ENCODE results near the gene MARK3. TPM values are rescaled to one million over a fixed set of nuclear protein-coding genes. Genes with fewer than 3 reads are reported as not detected.
A peak's percentile ranks its signal among the peaks of the same experiment; 100 is the strongest.

The MARK3 gene
- total and polyA plus RNA-seq, 10 of the 15 experiments (the other 5 are each of a cell fraction or from before 2014, with no cell fraction given) = 10.7 to 75.1 (median 41.4) TPM

DNA sequence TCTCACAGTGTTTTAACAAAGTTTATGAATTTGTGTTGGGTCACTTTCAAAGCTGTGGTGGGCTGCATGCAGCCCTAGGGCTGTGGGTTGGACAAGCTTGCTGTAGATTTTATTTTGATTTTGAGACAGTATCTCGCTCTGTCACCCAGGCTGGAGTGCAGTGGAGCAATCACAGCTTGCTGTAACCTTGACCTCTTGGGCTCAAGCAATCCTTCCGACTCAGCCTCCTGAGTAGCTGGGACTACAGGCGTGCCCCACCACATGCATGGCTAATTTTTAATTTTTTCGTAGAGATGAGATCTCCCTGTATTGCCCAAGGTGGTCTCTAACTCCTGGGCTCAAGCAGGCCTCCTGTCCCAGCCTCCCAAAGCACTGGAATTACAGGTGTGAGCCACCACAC lies 5.4 kb downstream of the MARK3 start:
- ChIA-PET SMC1A (ENCODE audit: uncharacterized antibody, unreplicated experiment) (interaction anchor here (0.7 to 4.3 kb wide), 16 partner anchors 10 to 696 kb away, joined by 3 to 22 read pairs (median 4); no protein-coding TSS in a partner anchor), RAD21 (ENCODE audit: unreplicated experiment) (interaction anchor here (0.7 to 2.5 kb wide), 9 partner anchors 25 to 285 kb away, joined by 3 to 12 read pairs (median 4); partner anchors contain the start of gene EIF5), POLR2A (interaction anchor here (0.5 to 1.4 kb wide), 5 partner anchors 17 to 112 kb away, joined by 3 to 7 read pairs (median 4); partner anchors contain the start of gene EIF5), CTCF (interaction anchor here (0.5 to 6.0 kb wide), 29 partner anchors 11 to 664 kb away, joined by 3 to 99 read pairs (median 5); partner anchors contain the start of gene EIF5)
- DNase-seq (ENCODE audit: low read depth, low spot score) = no peak
- Histone ChIP-seq H4K20me1 (ENCODE audit: control insufficient read depth, insufficient read depth) (peaks cover 2% of the 10 kb centered on the region), H2AFZ (ENCODE audit: control insufficient read depth, low read depth, low read length) (no peak overlapping the region), H3K4me2 (ENCODE audit: control insufficient read depth, insufficient read depth) (no peak overlapping the region), H3K79me2 (ENCODE audit: control insufficient read depth, insufficient read depth, low read length) (peaks cover 89% of the 10 kb centered on the region), H3K27me3 (replicated peaks in 1 of 2; ENCODE audit: control insufficient read depth in 2 of 2, insufficient read depth in 2 of 2, low read length in 1 of 2) (no peaks in the 10 kb centered on the region), H3K9me3 (replicated peaks; ENCODE audit: control insufficient read depth, insufficient read depth, low read length) (no peaks in the 10 kb centered on the region), H3K4me3 (no peak overlapping the region), H3K36me3 (ENCODE audit: control insufficient read depth in 2 of 2, insufficient read depth in 2 of 2, low read length in 1 of 2) (no peaks in the 10 kb centered on the region), H3K9ac (ENCODE audit: control insufficient read depth, insufficient read depth, low read length) (no peak overlapping the region), H3K27ac (ENCODE audit: control insufficient read depth, insufficient read depth) (no peak overlapping the region), H3K4me1 (ENCODE audit: control insufficient read depth, insufficient read depth, low read length) (peaks cover 18% of the 10 kb centered on the region)
- TF ChIP-seq BMI1 (IDR thresholded peaks at IDR 0.05; ENCODE audit: borderline replicate concordance) (no peak), ZNF687 (IDR thresholded peaks at IDR 0.05) (no peak), TCF3 (IDR thresholded peaks at IDR 0.05; ENCODE audit: borderline replicate concordance, insufficient read depth, low read depth, low read length) (no peak), EGR1 (IDR thresholded peaks at IDR 0.05; ENCODE audit: borderline replicate concordance in 1 of 2, low read depth in 2 of 2, low read length in 2 of 2) (no peak), SIX5 (IDR thresholded peaks at IDR 0.05; ENCODE audit: low read depth, low read length, severe bottlenecking) (no peak), ZNF622 (IDR thresholded peaks at IDR 0.05) (no peak)
- TF ChIP-seq, protein P1, sequence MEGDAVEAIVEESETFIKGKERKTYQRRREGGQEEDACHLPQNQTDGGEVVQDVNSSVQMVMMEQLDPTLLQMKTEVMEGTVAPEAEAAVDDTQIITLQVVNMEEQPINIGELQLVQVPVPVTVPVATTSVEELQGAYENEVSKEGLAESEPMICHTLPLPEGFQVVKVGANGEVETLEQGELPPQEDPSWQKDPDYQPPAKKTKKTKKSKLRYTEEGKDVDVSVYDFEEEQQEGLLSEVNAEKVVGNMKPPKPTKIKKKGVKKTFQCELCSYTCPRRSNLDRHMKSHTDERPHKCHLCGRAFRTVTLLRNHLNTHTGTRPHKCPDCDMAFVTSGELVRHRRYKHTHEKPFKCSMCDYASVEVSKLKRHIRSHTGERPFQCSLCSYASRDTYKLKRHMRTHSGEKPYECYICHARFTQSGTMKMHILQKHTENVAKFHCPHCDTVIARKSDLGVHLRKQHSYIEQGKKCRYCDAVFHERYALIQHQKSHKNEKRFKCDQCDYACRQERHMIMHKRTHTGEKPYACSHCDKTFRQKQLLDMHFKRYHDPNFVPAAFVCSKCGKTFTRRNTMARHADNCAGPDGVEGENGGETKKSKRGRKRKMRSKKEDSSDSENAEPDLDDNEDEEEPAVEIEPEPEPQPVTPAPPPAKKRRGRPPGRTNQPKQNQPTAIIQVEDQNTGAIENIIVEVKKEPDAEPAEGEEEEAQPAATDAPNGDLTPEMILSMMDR (IDR thresholded peaks at IDR 0.05 in 2 of 3, conservative IDR thresholded peaks at IDR 0.05 in 1 of 3; ENCODE audit: control insufficient read depth in 2 of 3, extremely low read depth in 1 of 3, insufficient read depth in 1 of 3, low read depth in 3 of 3, low read length in 3 of 3) = 0 out of 6 replicates have a peak, but pooled peaks of 1 of the 3 experiments have one; percentile 1
- WGBS (ENCODE audit: insufficient coverage, insufficient replicate concordance, low lambda C conversion rate, missing lambda C conversion rate) = 71% methylated on average over 4 of the region's 4 CpGs
- ATAC-seq = no peak
- in situ Hi-C loops (cut with MboI) = no loop called here
- FAIRE-seq = no peak
- no TSS peak for BruUV-seq (replicated peaks)
- intact Hi-C loops (cut with micrococcal nuclease; ENCODE audit: unreplicated experiment) = no loop called here

Measured in GM12878 (cell line).